SU-DHL-6 (cell line): ENCODE measurements around the gene CPNE4.

Source experiments
- EZH2phosphoT487 ChIP-seq: fragments of 200-600 bp; sonication (generic), shearing (Covaris generic); conservative IDR thresholded peaks from 2 replicates; pipeline ENCODE4 v1.6.1; 2018; ENCODE audit warnings: mild to moderate bottlenecking, antibody characterized with exemption, low read length, moderate library complexity, mixed read lengths
- TF ChIP-seq, protein P1 (sequence below): fragments of 200-600 bp; sonication (generic); IDR thresholded peaks from one replicate; pipeline ENCODE4 v1.5.1; 2017; ENCODE audit warnings: antibody characterized with exemption, mild to moderate bottlenecking, low read length, moderate library complexity; ENCODE audit not compliant: insufficient read depth, poor library complexity, severe bottlenecking

DNA sequence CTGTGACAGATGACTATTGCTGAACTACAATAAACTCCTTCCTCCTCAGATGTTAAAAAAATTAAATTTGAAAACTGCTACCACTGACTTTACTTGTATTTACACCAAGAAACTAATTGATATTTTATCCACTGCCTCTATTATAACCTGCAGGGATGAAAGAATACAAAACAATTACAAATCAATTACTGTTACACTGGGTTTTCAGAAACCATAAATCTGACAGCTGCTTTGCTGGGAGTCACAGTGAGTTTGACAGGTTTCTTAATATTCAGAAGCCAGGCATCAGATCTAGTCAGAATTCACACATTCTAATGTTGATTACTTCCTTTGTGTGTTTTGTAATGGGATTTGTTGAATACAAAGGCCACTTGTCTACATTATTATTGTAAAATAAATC lies 279.4 kb downstream of the CPNE4 start:
- TF ChIP-seq, protein P1, sequence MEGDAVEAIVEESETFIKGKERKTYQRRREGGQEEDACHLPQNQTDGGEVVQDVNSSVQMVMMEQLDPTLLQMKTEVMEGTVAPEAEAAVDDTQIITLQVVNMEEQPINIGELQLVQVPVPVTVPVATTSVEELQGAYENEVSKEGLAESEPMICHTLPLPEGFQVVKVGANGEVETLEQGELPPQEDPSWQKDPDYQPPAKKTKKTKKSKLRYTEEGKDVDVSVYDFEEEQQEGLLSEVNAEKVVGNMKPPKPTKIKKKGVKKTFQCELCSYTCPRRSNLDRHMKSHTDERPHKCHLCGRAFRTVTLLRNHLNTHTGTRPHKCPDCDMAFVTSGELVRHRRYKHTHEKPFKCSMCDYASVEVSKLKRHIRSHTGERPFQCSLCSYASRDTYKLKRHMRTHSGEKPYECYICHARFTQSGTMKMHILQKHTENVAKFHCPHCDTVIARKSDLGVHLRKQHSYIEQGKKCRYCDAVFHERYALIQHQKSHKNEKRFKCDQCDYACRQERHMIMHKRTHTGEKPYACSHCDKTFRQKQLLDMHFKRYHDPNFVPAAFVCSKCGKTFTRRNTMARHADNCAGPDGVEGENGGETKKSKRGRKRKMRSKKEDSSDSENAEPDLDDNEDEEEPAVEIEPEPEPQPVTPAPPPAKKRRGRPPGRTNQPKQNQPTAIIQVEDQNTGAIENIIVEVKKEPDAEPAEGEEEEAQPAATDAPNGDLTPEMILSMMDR = no peak
- no peak for TF ChIP-seq EZH2phosphoT487
